GM10266 (cell line): ENCODE data around the gene DARS1.

Experiments used
- DNase-seq: peaks from one replicate; pipeline ENCODE4 v3.0.0; 2012; ENCODE audit errors: extremely low spot score
- TF ChIP-seq, protein P1 (sequence below): IDR thresholded peaks from 2 replicates; pipeline ENCODE4 v1.5.1; 2012; ENCODE audit warnings: mild to moderate bottlenecking, low read depth; ENCODE audit not compliant: control insufficient read depth, insufficient read depth; ENCODE audit errors: missing control alignments

DARS1 gene

DNA sequence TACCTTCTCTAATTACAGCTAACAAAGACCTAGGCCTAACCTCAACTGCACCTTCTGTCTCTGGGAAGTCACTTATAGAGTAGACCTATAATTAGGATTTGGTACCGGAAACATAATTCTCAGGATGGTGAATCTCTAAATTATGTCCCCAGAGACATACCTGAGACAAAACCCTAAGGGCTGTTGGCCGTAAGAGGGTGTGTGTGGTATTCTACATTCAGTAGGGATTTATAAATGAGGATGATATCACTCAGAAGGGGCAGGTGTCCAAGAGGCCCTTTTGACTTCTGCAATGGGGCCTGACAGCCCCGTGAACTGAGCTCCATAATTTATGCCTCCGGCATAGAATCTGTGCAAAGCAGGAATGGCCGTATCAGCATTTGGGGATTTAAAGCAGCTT lies 13.5 kb upstream of the DARS1 start:
- TF ChIP-seq, protein P1, sequence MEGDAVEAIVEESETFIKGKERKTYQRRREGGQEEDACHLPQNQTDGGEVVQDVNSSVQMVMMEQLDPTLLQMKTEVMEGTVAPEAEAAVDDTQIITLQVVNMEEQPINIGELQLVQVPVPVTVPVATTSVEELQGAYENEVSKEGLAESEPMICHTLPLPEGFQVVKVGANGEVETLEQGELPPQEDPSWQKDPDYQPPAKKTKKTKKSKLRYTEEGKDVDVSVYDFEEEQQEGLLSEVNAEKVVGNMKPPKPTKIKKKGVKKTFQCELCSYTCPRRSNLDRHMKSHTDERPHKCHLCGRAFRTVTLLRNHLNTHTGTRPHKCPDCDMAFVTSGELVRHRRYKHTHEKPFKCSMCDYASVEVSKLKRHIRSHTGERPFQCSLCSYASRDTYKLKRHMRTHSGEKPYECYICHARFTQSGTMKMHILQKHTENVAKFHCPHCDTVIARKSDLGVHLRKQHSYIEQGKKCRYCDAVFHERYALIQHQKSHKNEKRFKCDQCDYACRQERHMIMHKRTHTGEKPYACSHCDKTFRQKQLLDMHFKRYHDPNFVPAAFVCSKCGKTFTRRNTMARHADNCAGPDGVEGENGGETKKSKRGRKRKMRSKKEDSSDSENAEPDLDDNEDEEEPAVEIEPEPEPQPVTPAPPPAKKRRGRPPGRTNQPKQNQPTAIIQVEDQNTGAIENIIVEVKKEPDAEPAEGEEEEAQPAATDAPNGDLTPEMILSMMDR = no peak
- DNase-seq = no peak

DNA sequence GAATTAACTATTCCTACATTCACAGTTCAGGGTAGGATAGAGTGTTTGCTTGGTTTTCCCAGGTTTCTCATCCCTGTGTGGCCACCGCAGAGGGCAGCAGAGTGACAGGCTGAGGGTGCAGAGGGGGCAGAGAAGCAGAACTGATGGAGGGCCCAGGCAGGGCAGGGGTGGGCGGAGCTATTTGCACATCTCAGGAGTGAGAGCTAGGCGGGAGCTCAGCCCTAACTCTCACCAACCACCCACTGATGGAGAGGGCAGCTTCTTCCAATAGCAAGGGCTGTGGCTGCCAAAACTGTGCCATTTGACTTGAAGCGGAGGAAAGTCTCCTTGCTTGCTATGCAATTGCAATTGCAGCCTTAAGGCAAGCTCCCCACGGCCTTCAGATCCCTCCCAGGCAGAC lies 12.0 kb upstream of the DARS1 start:
- DNase-seq = no peak

DNA sequence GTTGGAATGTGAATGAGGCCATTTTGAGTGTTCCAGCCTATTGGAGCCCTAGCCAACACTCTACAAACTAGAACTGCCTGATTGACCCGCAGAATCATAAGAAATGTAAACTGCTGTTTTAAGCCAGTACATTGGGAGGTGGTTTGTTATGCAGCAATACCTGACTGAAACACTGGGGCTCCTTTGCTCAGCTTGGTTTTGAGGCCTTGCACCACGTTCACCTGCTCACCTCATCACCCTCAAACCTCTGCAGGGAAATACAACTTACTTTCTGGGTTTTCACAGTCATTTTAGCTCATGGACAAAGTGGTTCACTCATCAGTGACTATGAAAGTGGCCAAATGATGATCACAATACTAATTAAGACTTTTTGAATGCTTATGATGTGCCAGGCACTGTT lies 10.9 kb upstream of the DARS1 start:
- no peak for DNase-seq

More for the DNA sequence above, 12.0 kb upstream of the DARS1 start:
- TF ChIP-seq, protein P1 = peak; percentile 40

GRCh38 chr2:135994281-135994680 lies 8.9 kb upstream of the DARS1 start:
- TF ChIP-seq, protein P1 = no peak
- DNase-seq = no peak

More for the DNA sequence above, 10.9 kb upstream of the DARS1 start:
- TF ChIP-seq, protein P1 = no peak

- TF ChIP-seq, protein P1 = no peak
- no peak for DNase-seq
Observed at GRCh38 chr2:135993421-135993820, 8.0 kb upstream of the DARS1 start.

- no peak for DNase-seq
- TF ChIP-seq, protein P1 = no peak
Observed at GRCh38 chr2:135991861-135992260, 6.4 kb upstream of the DARS1 start.

DNA sequence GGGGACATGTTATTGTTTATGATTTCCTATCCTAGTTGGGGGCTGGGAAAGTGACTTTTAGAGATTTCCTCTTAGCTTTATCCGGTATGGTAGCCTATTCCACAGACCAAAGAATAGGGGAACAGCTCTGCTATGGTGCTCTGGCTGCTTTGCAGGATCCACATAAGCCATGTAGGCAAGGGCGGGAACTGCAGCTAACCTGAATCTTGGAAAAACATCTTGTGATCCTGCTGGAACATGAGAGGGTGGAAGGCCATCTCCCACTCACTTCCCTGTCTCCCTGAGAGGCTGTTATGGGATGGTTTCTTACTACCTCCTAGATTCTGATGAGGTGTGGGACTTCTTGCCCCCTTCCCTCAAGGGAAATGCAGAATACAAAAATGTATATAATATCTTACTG lies 2.0 kb upstream of the DARS1 start:
- TF ChIP-seq, protein P1 = no peak
- no peak for DNase-seq
